ENCODE measurements around the gene FAM187B.

DNA sequence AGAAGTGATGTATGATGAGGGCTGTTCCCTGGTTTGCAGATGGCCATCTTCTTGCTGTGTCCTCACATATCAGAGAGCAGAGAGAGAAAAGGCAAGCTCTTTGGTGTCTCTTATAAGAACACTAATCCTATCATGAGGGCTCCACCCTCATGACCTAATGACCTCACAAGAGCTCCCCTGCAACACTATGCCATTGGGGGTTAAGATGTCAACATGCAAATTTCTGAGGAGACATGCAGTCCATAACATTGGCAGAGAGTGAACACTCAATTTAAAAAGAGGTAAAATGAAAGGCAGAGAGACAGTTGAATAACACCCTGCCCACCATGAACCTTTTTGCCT lies 10.9 kb downstream of the FAM187B start:
- TF ChIP-seq SP1 (IDR thresholded peaks at IDR 0.05; ENCODE audit: low read depth, low read length) (no peak), EP300 (IDR thresholded peaks at IDR 0.05; ENCODE audit: borderline replicate concordance in 1 of 2, low read depth in 2 of 2, low read length in 2 of 2) (no peak), BACH1 (IDR thresholded peaks at IDR 0.05; ENCODE audit: low read length) (no peak), RBBP5 (IDR thresholded peaks at IDR 0.05; ENCODE audit: borderline replicate concordance, low read depth, low read length) (no peak), CEBPB (IDR thresholded peaks at IDR 0.05; ENCODE audit: low read depth, low read length) (no peak), SIX5 (IDR thresholded peaks at IDR 0.05; ENCODE audit: low read depth, low read length) (no peak), BRCA1 (IDR thresholded peaks at IDR 0.05; ENCODE audit: low read depth, low read length) (no peak), CTCF (IDR thresholded peaks at IDR 0.05; ENCODE audit: control extremely low read depth in 1 of 3, insufficient read depth in 1 of 3, low read depth in 1 of 3, low read length in 3 of 3) (no peak), POLR2A (IDR thresholded peaks at IDR 0.05; ENCODE audit: control extremely low read depth in 1 of 2, low read depth in 2 of 2, low read length in 2 of 2) (no peak)
